Parathyroid adenoma (tissue), 2 donors: ENCODE measurements around the gene RASL12.

Source experiments
- H2AFZ ChIP-seq: fragments of 300-600 bp; sonication (generic); one replicate; pipeline ENCODE4 v1.7.0; 2017; ENCODE audit warnings: antibody characterized with exemption, mild to moderate bottlenecking
- H3K27ac ChIP-seq: fragments of 300-600 bp; sonication (generic); one replicate; pipeline ENCODE4 v1.7.0; 2017
- H3K27me3 ChIP-seq: fragments of 300-600 bp; sonication (generic); one replicate; pipeline ENCODE4 v1.7.0; 2017; ENCODE audit warnings: low read length; ENCODE audit not compliant: control insufficient read depth, insufficient read depth
- H3K36me3 ChIP-seq: fragments of 300-600 bp; sonication (generic); one replicate; pipeline ENCODE4 v1.7.0; 2017; ENCODE audit warnings: low read length; ENCODE audit not compliant: control insufficient read depth, insufficient read depth
- H3K4me1 ChIP-seq: fragments of 300-600 bp; sonication (generic); one replicate; pipeline ENCODE4 v1.7.0; 2017; ENCODE audit warnings: control low read depth
- H3K4me2 ChIP-seq: fragments of 300-600 bp; sonication (generic); one replicate; pipeline ENCODE4 v1.7.0; 2017; ENCODE audit warnings: low read length
- H3K4me3 ChIP-seq: fragments of 300-600 bp; sonication (generic); one replicate; pipeline ENCODE4 v1.7.0; 2017; ENCODE audit warnings: low read depth, low read length
- H3K79me2 ChIP-seq: fragments of 300-600 bp; sonication (generic); one replicate; pipeline ENCODE4 v1.7.0; 2017; ENCODE audit warnings: control low read depth
- H3K9ac ChIP-seq: fragments of 300-600 bp; sonication (generic); one replicate; pipeline ENCODE4 v1.7.0; 2017; ENCODE audit warnings: mild to moderate bottlenecking
- H3K9me3 ChIP-seq: fragments of 300-600 bp; sonication (generic); one replicate; pipeline ENCODE4 v1.7.0; 2017; ENCODE audit warnings: low read length; ENCODE audit not compliant: control insufficient read depth
- CTCF ChIP-seq: fragments of 300-600 bp; sonication (generic); IDR thresholded peaks from one replicate; pipeline ENCODE4 v1.7.0; 2017; ENCODE audit warnings: antibody characterized with exemption, mild to moderate bottlenecking
- donor health status: primary hyperparathyroidism.

The RASL12 gene

GRCh38 chr15:65066635-65067316, 1.0 kb downstream of the RASL12 start:
- Histone ChIP-seq H3K4me3 (peak overlapping the region; percentile 22), H3K27me3 (no peaks in the 10 kb centered on the region), H3K4me2 (no peak overlapping the region), H3K9me3 (no peaks in the 10 kb centered on the region), H3K4me1 (no peaks in the 10 kb centered on the region), H3K9ac (no peak overlapping the region), H2AFZ (no peak overlapping the region), H3K27ac (no peak overlapping the region), H3K79me2 (no peaks in the 10 kb centered on the region), H3K36me3 (no peaks in the 10 kb centered on the region)
- no peak for TF ChIP-seq CTCF

- Histone ChIP-seq H2AFZ (no peak overlapping the region), H3K4me1 (no peaks in the 10 kb centered on the region), H3K27ac (no peak overlapping the region)
Measured at GRCh38 chr15:65066001-65066634, 1.7 kb downstream of the RASL12 start.

GRCh38 chr15:65062726-65063125, 5.1 kb downstream of the RASL12 start:
- Histone ChIP-seq H3K27me3 (no peaks in the 10 kb centered on the region), H3K9me3 (no peaks in the 10 kb centered on the region), H3K36me3 (no peaks in the 10 kb centered on the region), H3K4me2 (no peak overlapping the region), H3K27ac (no peak overlapping the region), H3K9ac (no peak overlapping the region), H3K79me2 (no peaks in the 10 kb centered on the region), H3K4me1 (no peaks in the 10 kb centered on the region), H3K4me3 (no peak overlapping the region), H2AFZ (no peak overlapping the region)
- TF ChIP-seq CTCF: no peak

More at GRCh38 chr15:65066001-65066634, 1.7 kb downstream of the RASL12 start:
- H3K4me3 ChIP-seq: peak overlapping the region; percentile 22
- no peaks in the 10 kb centered on the region for H3K9me3 ChIP-seq
- no peaks in the 10 kb centered on the region for H3K36me3 ChIP-seq
- no peak overlapping the region for H3K4me2 ChIP-seq
- H3K27me3 ChIP-seq: no peaks in the 10 kb centered on the region
- no peak for TF ChIP-seq CTCF
- H3K9ac ChIP-seq: no peak overlapping the region
- H3K79me2 ChIP-seq: no peaks in the 10 kb centered on the region

- Histone ChIP-seq H3K79me2 (no peaks in the 10 kb centered on the region), H3K27me3 (no peaks in the 10 kb centered on the region), H3K9me3 (no peaks in the 10 kb centered on the region), H2AFZ (no peak overlapping the region), H3K4me3 (no peak overlapping the region), H3K36me3 (no peaks in the 10 kb centered on the region), H3K27ac (no peak overlapping the region), H3K9ac (no peak overlapping the region), H3K4me2 (no peak overlapping the region), H3K4me1 (no peaks in the 10 kb centered on the region)
- no peak for TF ChIP-seq CTCF
Measured at GRCh38 chr15:65062061-65062460, 5.7 kb downstream of the RASL12 start.
